GM21360 (cell line): ENCODE data around the gene DTX3.
"Not testable (repeated sequence)": the region's sequence is repeated elsewhere in the genome, so short reads cannot be mapped to it uniquely, and the experiment has no call there.

Experiments
- ATAC-seq: cut with Tn5 transposase; IDR thresholded peaks from one replicate; pipeline ENCODE4 v1.9.1; 2021; ENCODE audit warnings: mild to moderate bottlenecking, moderate library complexity; ENCODE audit not compliant: unreplicated experiment

The DTX3 gene

GRCh38 chr12:57631566-57632072, 27.0 kb downstream of the DTX3 start:
- ATAC-seq: no peak

- no peak for ATAC-seq
These were observed 27.7 kb downstream of the DTX3 start for GRCh38 chr12:57632073-57632957.

- peak; percentile 80 for ATAC-seq
These were observed 28.6 kb downstream of the DTX3 start, which contains the start of gene B4GALNT1 for GRCh38 chr12:57632958-57633840. Gene B4GALNT1, minus strand, starts transcription at chr12:57633201. Its CDS starts 1,069 bp downstream, at chr12:57632132.

GRCh38 chr12:57636731-57637130, 32.1 kb downstream of the DTX3 start:
- not testable (repeated sequence) for ATAC-seq

GRCh38 chr12:57637364-57637763, 32.7 kb downstream of the DTX3 start:
- no peak for ATAC-seq

- no peak for ATAC-seq
These were observed 33.5 kb downstream of the DTX3 start for GRCh38 chr12:57638096-57638495.

- ATAC-seq: no peak
These were observed 35.8 kb downstream of the DTX3 start for GRCh38 chr12:57640175-57641042.

GRCh38 chr12:57641699-57642442, 37.2 kb downstream of the DTX3 start:
- ATAC-seq: no peak

- ATAC-seq: not testable (repeated sequence)
These were observed 41.5 kb downstream of the DTX3 start for GRCh38 chr12:57645990-57646658.

GRCh38 chr12:57646659-57647049, 42.0 kb downstream of the DTX3 start:
- ATAC-seq: not testable (repeated sequence)

- ATAC-seq: no peak
These were observed 49.4 kb downstream of the DTX3 start for GRCh38 chr12:57654042-57654441.

GRCh38 chr12:57655541-57656240, 51.1 kb downstream of the DTX3 start:
- no peak for ATAC-seq

- not testable (repeated sequence) for ATAC-seq
These were observed 51.8 kb downstream of the DTX3 start for GRCh38 chr12:57656408-57656807.

- no peak for ATAC-seq
These were observed 53.1 kb downstream of the DTX3 start for GRCh38 chr12:57657744-57658143.

GRCh38 chr12:57658890-57659289, 54.3 kb downstream of the DTX3 start:
- ATAC-seq: no peak
